Measurements from ENCODE around the gene BICDL1. TPM values are rescaled to one million over a fixed set of nuclear protein-coding genes. Genes with fewer than 3 reads are reported as not detected.

BICDL1 gene
- total and polyA plus RNA-seq, 10 of the 15 experiments (the other 5 are each of a cell fraction or from before 2014, with no cell fraction given) = 0.72 to 12.3 (median 4.2) TPM

DNA sequence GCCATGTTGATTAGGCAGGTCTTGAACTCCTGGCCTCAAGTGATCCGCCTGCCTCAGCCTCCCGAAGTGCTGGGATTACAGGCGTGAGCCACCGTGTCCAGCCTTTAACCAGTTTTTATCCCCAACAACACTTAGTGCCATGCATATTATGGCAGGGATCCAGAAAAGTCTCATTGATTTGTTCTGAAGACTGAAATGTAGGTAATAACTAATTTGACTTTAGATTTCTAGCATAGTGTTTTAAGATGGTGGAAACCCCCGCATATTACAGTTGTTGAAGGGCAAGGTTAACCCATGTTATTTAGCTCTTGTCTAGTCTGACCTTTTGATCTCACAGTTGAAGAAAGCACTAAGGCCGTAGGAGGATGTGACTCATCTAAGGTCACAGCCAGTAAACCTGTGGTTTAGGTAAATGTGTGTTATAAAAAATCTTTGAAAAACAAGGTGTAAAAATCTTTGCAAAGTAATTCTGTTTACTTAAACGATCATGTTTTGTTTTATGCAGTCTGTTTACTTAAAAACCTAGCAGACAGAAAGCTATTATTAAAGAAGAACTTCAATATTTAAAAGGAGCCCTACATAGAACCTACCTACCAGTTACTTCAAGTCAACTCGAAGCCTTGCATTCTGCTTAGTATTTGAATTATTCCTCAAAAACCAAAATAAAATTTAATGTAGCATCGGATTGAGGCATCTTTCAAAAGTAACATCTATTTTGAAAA, 24.8 kb downstream of the BICDL1 start (continued):
- TF ChIP-seq, protein P1, sequence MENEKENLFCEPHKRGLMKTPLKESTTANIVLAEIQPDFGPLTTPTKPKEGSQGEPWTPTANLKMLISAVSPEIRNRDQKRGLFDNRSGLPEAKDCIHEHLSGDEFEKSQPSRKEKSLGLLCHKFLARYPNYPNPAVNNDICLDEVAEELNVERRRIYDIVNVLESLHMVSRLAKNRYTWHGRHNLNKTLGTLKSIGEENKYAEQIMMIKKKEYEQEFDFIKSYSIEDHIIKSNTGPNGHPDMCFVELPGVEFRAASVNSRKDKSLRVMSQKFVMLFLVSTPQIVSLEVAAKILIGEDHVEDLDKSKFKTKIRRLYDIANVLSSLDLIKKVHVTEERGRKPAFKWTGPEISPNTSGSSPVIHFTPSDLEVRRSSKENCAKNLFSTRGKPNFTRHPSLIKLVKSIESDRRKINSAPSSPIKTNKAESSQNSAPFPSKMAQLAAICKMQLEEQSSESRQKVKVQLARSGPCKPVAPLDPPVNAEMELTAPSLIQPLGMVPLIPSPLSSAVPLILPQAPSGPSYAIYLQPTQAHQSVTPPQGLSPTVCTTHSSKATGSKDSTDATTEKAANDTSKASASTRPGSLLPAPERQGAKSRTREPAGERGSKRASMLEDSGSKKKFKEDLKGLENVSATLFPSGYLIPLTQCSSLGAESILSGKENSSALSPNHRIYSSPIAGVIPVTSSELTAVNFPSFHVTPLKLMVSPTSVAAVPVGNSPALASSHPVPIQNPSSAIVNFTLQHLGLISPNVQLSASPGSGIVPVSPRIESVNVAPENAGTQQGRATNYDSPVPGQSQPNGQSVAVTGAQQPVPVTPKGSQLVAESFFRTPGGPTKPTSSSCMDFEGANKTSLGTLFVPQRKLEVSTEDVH (IDR thresholded peaks at IDR 0.05; ENCODE audit: low read depth, partially characterized antibody) = no peak
- TF ChIP-seq, protein P2, sequence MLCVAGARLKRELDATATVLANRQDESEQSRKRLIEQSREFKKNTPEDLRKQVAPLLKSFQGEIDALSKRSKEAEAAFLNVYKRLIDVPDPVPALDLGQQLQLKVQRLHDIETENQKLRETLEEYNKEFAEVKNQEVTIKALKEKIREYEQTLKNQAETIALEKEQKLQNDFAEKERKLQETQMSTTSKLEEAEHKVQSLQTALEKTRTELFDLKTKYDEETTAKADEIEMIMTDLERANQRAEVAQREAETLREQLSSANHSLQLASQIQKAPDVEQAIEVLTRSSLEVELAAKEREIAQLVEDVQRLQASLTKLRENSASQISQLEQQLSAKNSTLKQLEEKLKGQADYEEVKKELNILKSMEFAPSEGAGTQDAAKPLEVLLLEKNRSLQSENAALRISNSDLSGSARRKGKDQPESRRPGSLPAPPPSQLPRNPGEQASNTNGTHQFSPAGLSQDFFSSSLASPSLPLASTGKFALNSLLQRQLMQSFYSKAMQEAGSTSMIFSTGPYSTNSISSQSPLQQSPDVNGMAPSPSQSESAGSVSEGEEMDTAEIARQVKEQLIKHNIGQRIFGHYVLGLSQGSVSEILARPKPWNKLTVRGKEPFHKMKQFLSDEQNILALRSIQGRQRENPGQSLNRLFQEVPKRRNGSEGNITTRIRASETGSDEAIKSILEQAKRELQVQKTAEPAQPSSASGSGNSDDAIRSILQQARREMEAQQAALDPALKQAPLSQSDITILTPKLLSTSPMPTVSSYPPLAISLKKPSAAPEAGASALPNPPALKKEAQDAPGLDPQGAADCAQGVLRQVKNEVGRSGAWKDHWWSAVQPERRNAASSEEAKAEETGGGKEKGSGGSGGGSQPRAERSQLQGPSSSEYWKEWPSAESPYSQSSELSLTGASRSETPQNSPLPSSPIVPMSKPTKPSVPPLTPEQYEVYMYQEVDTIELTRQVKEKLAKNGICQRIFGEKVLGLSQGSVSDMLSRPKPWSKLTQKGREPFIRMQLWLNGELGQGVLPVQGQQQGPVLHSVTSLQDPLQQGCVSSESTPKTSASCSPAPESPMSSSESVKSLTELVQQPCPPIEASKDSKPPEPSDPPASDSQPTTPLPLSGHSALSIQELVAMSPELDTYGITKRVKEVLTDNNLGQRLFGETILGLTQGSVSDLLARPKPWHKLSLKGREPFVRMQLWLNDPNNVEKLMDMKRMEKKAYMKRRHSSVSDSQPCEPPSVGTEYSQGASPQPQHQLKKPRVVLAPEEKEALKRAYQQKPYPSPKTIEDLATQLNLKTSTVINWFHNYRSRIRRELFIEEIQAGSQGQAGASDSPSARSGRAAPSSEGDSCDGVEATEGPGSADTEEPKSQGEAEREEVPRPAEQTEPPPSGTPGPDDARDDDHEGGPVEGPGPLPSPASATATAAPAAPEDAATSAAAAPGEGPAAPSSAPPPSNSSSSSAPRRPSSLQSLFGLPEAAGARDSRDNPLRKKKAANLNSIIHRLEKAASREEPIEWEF (IDR thresholded peaks at IDR 0.05; ENCODE audit: insufficient replicate concordance, low read depth, low read length) = no peak
- peak; percentile 33 for TF ChIP-seq MEF2B (IDR thresholded peaks at IDR 0.05; ENCODE audit: partially characterized antibody, poor library complexity, severe bottlenecking)
- peak; percentile 72 for TF ChIP-seq ATF7 (IDR thresholded peaks at IDR 0.05; ENCODE audit: low read depth)
- TF ChIP-seq MYC (IDR thresholded peaks at IDR 0.05; ENCODE audit: insufficient read depth, insufficient read length, insufficient replicate concordance, low read length, severe bottlenecking) = no peak
- TF ChIP-seq KAT2A (conservative IDR thresholded peaks at IDR 0.05; ENCODE audit: control insufficient read depth, low read depth, low read length) = no peak
- TF ChIP-seq, protein P3, sequence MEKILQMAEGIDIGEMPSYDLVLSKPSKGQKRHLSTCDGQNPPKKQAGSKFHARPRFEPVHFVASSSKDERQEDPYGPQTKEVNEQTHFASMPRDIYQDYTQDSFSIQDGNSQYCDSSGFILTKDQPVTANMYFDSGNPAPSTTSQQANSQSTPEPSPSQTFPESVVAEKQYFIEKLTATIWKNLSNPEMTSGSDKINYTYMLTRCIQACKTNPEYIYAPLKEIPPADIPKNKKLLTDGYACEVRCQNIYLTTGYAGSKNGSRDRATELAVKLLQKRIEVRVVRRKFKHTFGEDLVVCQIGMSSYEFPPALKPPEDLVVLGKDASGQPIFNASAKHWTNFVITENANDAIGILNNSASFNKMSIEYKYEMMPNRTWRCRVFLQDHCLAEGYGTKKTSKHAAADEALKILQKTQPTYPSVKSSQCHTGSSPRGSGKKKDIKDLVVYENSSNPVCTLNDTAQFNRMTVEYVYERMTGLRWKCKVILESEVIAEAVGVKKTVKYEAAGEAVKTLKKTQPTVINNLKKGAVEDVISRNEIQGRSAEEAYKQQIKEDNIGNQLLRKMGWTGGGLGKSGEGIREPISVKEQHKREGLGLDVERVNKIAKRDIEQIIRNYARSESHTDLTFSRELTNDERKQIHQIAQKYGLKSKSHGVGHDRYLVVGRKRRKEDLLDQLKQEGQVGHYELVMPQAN (conservative IDR thresholded peaks at IDR 0.05) = no peak
- TF ChIP-seq NFYA (IDR thresholded peaks at IDR 0.05; ENCODE audit: borderline replicate concordance, low read depth, low read length) = no peak
- TF ChIP-seq RELA (IDR thresholded peaks at IDR 0.05; ENCODE audit: borderline replicate concordance, partially characterized antibody) = no peak
- peak; percentile 43; the same call in 1 of the 2 replicates for TF ChIP-seq ZNF217 (IDR thresholded peaks at IDR 0.05)
- no peak for TF ChIP-seq CHD4 (IDR thresholded peaks at IDR 0.05)
- TF ChIP-seq, protein P4, sequence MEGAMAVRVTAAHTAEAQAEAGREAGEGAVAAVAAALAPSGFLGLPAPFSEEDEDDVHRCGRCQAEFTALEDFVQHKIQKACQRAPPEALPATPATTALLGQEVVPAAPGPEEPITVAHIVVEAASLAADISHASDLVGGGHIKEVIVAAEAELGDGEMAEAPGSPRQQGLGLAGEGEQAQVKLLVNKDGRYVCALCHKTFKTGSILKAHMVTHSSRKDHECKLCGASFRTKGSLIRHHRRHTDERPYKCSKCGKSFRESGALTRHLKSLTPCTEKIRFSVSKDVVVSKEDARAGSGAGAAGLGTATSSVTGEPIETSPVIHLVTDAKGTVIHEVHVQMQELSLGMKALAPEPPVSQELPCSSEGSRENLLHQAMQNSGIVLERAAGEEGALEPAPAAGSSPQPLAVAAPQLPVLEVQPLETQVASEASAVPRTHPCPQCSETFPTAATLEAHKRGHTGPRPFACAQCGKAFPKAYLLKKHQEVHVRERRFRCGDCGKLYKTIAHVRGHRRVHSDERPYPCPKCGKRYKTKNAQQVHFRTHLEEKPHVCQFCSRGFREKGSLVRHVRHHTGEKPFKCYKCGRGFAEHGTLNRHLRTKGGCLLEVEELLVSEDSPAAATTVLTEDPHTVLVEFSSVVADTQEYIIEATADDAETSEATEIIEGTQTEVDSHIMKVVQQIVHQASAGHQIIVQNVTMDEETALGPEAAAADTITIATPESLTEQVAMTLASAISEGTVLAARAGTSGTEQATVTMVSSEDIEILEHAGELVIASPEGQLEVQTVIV (IDR thresholded peaks at IDR 0.05; ENCODE audit: borderline replicate concordance, partially characterized antibody) = no peak
- TF ChIP-seq STAT3 (IDR thresholded peaks at IDR 0.05; ENCODE audit: low read depth, low read length) = peak; percentile 50; the same call in 1 of the 2 replicates
- TF ChIP-seq IKZF2 (IDR thresholded peaks at IDR 0.05) = peak in 1 of 2 experiments; percentile 8; a peak in 3 of 4 replicates
- no peak for TF ChIP-seq MTA3 (IDR thresholded peaks at IDR 0.05; ENCODE audit: borderline replicate concordance, low read length)
- TF ChIP-seq YBX1 (IDR thresholded peaks at IDR 0.05) = no peak
